Esophagus squamous epithelium (tissue), 5 donors: Measurements from ENCODE around the gene PCSK4. TPM values are rescaled to one million over a fixed set of nuclear protein-coding genes. Genes with fewer than 3 reads are reported as not detected.

Source experiments
- DNase-seq: peaks from one replicate; lab custom pipeline; 2025; lab: John Stamatoyannopoulos, UW
- H3K27ac ChIP-seq, 4 donors: fragments of 200-600 bp; sonication (generic); one replicate each; pipeline ENCODE4 v1.5.1; 2016 to 2019; ENCODE audit warnings: mild to moderate bottlenecking in 1 of 4
- H3K27me3 ChIP-seq, 4 donors: fragments of 200-600 bp; sonication (generic); 1 replicate in 3 of 4; 2 replicates in 1 of 4; pipeline versions ENCODE4 v1.5.1 to v1.6.0; 2017 to 2021; ENCODE audit warnings: antibody characterized with exemption in 1 of 4
- H3K36me3 ChIP-seq, 3 donors: fragments of 200-600 bp; sonication (generic); one replicate each; pipeline ENCODE4 v1.5.1; 2016 to 2019
- H3K4me1 ChIP-seq, 3 donors: fragments of 200-600 bp; sonication (generic); one replicate each; pipeline ENCODE4 v1.5.1; 2017 to 2019
- H3K4me3 ChIP-seq, 4 donors: fragments of 200-600 bp; sonication (generic); 1 replicate in 3 of 4; 2 replicates in 1 of 4; pipeline ENCODE4 v1.5.1; 2016 to 2019; ENCODE audit warnings: mild to moderate bottlenecking in 2 of 4, moderate library complexity in 1 of 4
- H3K9me3 ChIP-seq, 3 donors: fragments of 200-600 bp; sonication (generic); one replicate each; pipeline ENCODE4 v1.5.1; 2016 to 2019
- POLR2A ChIP-seq, 4 donors: fragments of 450-650 bp; IDR thresholded peaks; one replicate each; pipeline ENCODE4 v1.6.1; 2017; ENCODE audit warnings: antibody characterized with exemption in 4 of 4, mild to moderate bottlenecking in 4 of 4, moderate library complexity in 3 of 4
- WGBS, 2 donors: methylation state at CpG; one replicate each; pipeline ENCODE4 v1.1.5; 2018; 5-methylcytosine and 5-hydroxymethylcytosine counted together
- intact Hi-C: fragments of 100-400 bp; cut with DNase I; formaldehyde crosslinking; loops from one replicate; pipeline ENCODE4 v1.15.0; 2022
- total RNA-seq, 4 donors: library from RNA; depleted of rRNA; stranded (reverse); fragments of >200 nt; gene quantifications; one replicate each; pipeline ENCODE4 v1.1.0, GENCODE V29; 2016
- TF ChIP-seq, protein P1 (sequence below), 6 experiments: fragments of 450-650 bp in 4 of 6; fragments of 200-600 bp in 2 of 6; sonication (generic) in 2 of 6; IDR thresholded peaks; one replicate each; pipeline ENCODE4 v1.5.1; 2016 to 2019; ENCODE audit warnings: antibody characterized with exemption in 6 of 6, mild to moderate bottlenecking in 4 of 6, moderate library complexity in 4 of 6
- donor health status: DM: yes; HTN: yes; CAD: no.

The PCSK4 gene
- total RNA-seq, 4 donors from 2014 or later: 0.35 to 5.5 (median 1.1) TPM

DNA sequence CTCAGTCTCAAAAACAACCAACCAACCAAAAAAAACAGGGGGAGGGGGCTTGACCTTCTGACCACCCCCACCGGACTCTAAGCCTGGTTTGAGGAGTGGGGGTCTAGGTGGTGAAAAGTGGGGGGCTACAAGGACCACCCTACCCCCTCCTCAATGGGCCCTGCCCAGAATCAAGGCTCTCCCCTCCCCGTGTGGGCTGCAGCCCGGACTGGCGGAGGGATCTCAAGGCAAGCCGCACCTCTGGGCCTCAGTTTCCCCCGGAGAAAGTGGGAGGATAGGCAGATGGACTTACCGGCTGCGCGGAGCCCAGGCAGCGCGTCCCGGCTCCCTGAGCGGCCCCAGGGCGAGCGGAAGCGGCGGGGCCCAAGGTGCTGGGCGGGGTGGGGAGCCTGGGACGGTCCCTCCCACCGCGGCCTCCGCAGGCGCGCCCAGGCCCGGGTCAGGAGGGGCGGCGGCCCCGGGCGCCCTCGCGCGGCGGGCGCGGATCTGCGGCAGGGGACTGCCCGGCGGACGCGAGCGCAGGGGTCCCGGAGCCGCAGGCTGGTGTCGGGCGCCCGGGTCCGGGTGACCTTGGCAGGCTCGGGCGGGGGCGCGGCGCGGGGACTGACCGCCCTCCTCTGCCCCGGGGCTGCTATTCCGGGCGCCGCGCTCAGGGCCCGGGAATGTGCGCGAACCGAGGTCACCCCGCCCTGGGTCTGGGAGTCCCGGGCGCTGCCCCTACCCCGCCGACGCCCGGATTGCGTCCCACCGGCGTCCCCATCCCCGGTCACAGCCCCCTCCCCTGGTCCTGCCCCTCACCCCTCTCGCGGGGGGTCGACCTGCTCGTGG, 22.7 kb upstream of the PCSK4 start, which contains the start of gene ADAMTSL5:
Gene ADAMTSL5, minus strand, starts transcription at position 349 of the 828 bp plus-strand sequence. CDS start 2,076 bp downstream, outside the sequence.
- Histone ChIP-seq H3K4me1 (peaks cover 37 to 61% (median 38%) of the 10 kb centered on the region in 3 donors), H3K27ac (peak within 1 kb of the TSS; percentile 88 to 91 (median 89)), H3K36me3 (no peaks in the 10 kb centered on the region), H3K9me3 (no peaks in the 10 kb centered on the region), H3K27me3 (peaks cover 0 to 48% (median 0%) of the 10 kb centered on the region in 4 donors), H3K4me3 (peak within 1 kb of the TSS; percentile 49 to 77 (median 60))
- intact Hi-C loops: no loop called here
- 15 to 30% methylated on average over 1 to 4 of the region's 78 CpGs for WGBS, 2 donors
- TF ChIP-seq POLR2A (IDR thresholded peaks at IDR 0.05): peak in 2 of 4 donors; percentile 40 to 58
- TF ChIP-seq, protein P1, sequence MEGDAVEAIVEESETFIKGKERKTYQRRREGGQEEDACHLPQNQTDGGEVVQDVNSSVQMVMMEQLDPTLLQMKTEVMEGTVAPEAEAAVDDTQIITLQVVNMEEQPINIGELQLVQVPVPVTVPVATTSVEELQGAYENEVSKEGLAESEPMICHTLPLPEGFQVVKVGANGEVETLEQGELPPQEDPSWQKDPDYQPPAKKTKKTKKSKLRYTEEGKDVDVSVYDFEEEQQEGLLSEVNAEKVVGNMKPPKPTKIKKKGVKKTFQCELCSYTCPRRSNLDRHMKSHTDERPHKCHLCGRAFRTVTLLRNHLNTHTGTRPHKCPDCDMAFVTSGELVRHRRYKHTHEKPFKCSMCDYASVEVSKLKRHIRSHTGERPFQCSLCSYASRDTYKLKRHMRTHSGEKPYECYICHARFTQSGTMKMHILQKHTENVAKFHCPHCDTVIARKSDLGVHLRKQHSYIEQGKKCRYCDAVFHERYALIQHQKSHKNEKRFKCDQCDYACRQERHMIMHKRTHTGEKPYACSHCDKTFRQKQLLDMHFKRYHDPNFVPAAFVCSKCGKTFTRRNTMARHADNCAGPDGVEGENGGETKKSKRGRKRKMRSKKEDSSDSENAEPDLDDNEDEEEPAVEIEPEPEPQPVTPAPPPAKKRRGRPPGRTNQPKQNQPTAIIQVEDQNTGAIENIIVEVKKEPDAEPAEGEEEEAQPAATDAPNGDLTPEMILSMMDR (IDR thresholded peaks at IDR 0.05): peak in 2 of 6 experiments; percentile 17 to 35
- DNase-seq: no peak

DNA sequence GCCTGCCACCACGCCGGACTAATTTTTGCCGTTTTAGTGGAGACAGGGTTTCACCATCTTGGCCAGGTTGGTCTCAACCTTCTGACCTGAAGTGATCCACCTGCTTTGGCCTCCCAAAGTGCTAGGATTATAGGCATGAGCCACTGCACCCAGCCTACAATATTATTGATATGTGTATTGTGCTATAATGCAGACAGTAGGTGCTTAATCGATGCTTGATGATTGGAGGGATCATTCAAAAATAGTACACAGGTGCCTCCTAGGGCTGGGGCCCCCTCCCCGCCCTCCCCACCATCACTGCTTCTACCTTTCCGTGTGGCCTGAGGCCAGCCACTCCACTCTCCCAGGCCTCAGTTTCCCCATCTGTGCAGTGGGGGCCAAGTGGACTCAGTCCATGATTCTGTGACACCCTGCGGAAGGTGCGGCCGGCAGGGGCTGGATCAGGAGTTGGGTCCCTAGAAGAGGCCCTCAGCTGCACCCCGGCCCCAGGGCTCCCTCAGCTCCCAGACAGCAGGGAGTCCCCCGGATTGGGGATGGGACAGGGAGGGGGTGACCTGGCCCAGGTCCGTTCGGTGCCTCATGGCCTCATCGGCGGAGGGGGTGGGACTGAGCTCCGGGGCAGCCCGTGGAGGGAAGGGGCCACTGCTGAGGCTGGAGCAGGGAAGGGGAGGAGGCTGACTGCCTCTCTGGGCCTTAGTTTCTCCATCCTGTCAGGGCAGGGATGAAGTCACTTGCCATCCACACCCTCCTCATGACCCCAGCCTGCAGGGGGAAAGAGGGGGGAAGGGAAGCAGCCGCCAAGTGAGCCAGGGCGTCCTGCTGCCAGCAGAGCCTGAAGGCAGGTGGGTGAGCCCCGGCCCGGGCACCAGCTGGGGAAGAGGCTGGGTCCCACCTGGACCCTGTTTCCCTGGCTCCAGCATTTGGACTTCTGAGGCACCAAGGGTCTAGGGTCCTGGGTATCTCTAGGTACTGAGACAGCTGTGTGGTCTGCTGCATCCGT, 21.5 kb upstream of the PCSK4 start:
- no peak for DNase-seq
- intact Hi-C loops: no loop called here

DNA sequence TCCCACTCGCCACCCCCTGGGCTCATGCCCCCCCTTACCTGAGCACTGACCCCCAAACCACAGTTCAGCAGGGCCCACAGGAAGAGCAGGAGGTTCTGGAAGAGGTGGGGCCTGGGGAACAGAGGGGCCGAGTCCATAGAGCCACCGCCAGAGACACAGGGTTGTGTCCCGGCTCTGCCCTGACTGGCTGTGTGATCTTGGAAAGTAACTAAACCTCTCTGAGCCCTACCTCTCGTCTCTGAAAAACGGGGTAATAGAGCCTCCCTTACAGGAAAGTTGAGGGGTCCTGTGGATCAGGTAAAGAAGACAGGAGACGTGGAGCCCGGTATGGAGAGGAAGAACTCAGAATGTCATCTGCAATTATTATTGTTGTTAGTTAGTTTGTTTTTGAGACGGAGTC, 20.7 kb upstream of the PCSK4 start:
- Histone ChIP-seq H3K36me3 (peaks cover 0 to 6% (median 0%) of the 10 kb centered on the region in 3 donors), H3K27me3 (peaks cover 0 to 43% (median 0%) of the 10 kb centered on the region in 4 donors), H3K27ac (peak overlapping the region; percentile 81 to 91 (median 87)), H3K4me1 (peaks cover 41 to 73% (median 44%) of the 10 kb centered on the region in 3 donors), H3K9me3 (no peaks in the 10 kb centered on the region), H3K4me3 (peak overlapping the region in 2 of 4 donors; percentile 47 to 68)
- WGBS, 2 donors: 25 to 28% methylated on average over 6 to 8 of the region's 9 CpGs
- DNase-seq: no peak
- intact Hi-C loops: no loop called here
- TF ChIP-seq POLR2A (IDR thresholded peaks at IDR 0.05): no peak
- TF ChIP-seq, protein P1 (IDR thresholded peaks at IDR 0.05): no peak

More for the DNA sequence above, 21.5 kb upstream of the PCSK4 start:
- H3K36me3 ChIP-seq: no peaks in the 10 kb centered on the region
- peak overlapping the region; percentile 88 to 91 (median 89) for H3K27ac ChIP-seq
- H3K9me3 ChIP-seq: no peaks in the 10 kb centered on the region
- 42 to 63% methylated on average over 3 to 9 of the region's 22 CpGs for WGBS, 2 donors
- H3K4me3 ChIP-seq: peak overlapping the region; percentile 49 to 77 (median 60)
- peaks cover 41 to 73% (median 44%) of the 10 kb centered on the region in 3 donors for H3K4me1 ChIP-seq
- TF ChIP-seq, protein P1 (IDR thresholded peaks at IDR 0.05): no peak
- TF ChIP-seq POLR2A (IDR thresholded peaks at IDR 0.05): no peak
- H3K27me3 ChIP-seq: peaks cover 0 to 48% (median 0%) of the 10 kb centered on the region in 4 donors

DNA sequence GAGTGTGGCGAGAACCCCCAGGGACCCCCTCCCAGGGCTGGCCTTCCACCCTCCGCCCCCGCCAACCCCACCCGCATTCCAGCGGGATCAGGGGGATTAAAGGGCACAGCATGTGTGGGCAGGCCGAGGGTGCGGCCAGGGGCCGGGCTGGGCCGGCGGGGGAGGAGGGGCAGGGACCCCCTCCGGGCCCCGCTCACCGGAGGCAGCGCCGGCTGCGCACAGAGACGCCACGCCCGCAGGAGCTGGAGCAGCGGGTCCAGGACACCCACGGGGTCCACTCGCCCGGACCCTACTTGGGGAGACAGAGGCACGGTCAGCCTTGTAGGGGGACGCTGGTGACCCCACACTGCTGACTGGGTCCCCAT, 20.3 kb upstream of the PCSK4 start:
- TF ChIP-seq, protein P1 (IDR thresholded peaks at IDR 0.05): no peak
- no peak for TF ChIP-seq POLR2A (IDR thresholded peaks at IDR 0.05)
- H3K27ac ChIP-seq: peak overlapping the region; percentile 81 to 91 (median 87)
- peak overlapping the region in 2 of 4 donors; percentile 33 to 47 for H3K4me3 ChIP-seq
- H3K36me3 ChIP-seq: peaks cover 0 to 10% (median 0%) of the 10 kb centered on the region in 3 donors
- WGBS, 2 donors: 36% methylated on average over 12 of the region's 25 CpGs; no CpG with 5 or more reads in 1 of the 2 donors
- H3K9me3 ChIP-seq: no peaks in the 10 kb centered on the region
- peaks cover 0 to 43% (median 0%) of the 10 kb centered on the region in 4 donors for H3K27me3 ChIP-seq
- peaks cover 41 to 73% (median 44%) of the 10 kb centered on the region in 3 donors for H3K4me1 ChIP-seq
- intact Hi-C loops: no loop called here
- no peak for DNase-seq
